Iris pigment epithelial cell (primary cell): ENCODE measurements around the gene GBF1.

Experiments used
- DNase-seq: peaks from one replicate; pipeline ENCODE4 v3.0.0-alpha.2; 2011; ENCODE audit warnings: low read depth

Gene GBF1

GRCh38 chr10:102234888-102235597 is 10.3 kb upstream of the GBF1 start:
- DNase-seq, result no peak

- peak; percentile 34 for DNase-seq
These were observed 9.8 kb upstream of the GBF1 start for GRCh38 chr10:102235598-102235920.

DNA sequence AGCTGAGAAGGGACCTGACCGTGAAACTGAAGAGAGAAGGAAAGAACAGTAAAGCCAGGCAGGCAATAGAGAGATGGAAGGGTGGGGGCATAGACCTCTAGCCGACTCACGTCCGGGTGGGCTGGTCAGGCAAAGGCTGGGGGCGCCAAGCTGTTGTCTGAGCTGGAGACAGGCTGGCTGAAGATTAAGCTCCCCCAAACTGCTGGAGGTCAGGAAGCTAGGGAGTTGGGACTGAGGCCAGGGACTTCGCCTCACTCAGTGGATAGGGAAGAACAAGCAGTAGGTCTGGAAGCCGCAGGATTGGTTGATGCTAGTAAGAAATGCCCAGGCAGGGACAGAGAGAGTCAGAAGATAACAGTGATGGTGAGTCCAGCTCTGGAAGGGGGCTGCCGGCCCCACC is 9.3 kb upstream of the GBF1 start:
- DNase-seq, result no peak

DNA sequence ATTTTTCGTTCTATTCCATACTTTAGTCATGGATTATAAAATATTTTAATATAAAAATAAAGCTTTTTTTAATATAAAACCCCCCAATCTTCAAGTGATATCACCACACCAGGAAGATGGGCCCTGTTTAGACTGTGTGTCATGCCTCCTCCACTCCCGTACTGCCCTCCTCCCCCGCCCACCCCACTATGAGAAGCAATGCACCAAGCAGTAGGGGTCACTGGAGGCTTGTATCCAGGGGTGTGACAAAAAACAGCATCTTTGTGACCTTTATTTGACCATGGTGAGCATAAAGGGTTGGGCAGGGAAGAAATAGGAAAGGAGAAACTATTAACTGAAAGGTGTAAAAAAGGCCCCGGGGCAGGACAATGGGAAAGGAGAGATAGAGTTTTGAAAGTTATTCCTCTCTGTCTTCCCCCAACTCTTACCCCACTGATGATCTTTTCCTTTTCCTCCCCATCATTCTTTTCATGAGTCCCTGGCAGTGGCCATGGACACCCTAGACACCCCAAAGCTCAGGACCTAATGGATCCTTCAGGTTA is 7.5 kb upstream of the GBF1 start:
- no peak for DNase-seq

GRCh38 chr10:102240467-102241031 is 4.8 kb upstream of the GBF1 start:
- DNase-seq, result no peak

- DNase-seq, result no peak
These were observed 4.3 kb upstream of the GBF1 start for GRCh38 chr10:102241032-102241443.

GRCh38 chr10:102241444-102242117 is 3.8 kb upstream of the GBF1 start, which contains the start of gene PITX3:
Gene PITX3 (minus strand): TSS chr10:102241512. CDS start chr10:102232080, 9,432 bp downstream.
- peak; percentile 89 for DNase-seq

GRCh38 chr10:102242118-102242485 is 3.2 kb upstream of the GBF1 start:
- DNase-seq, result no peak

- peak; percentile 83 for DNase-seq
These were observed 2.0 kb upstream of the GBF1 start for GRCh38 chr10:102243309-102243708.

- DNase-seq, result no peak
These were observed 560 bp downstream of the GBF1 start for GRCh38 chr10:102245932-102246251.

DNA sequence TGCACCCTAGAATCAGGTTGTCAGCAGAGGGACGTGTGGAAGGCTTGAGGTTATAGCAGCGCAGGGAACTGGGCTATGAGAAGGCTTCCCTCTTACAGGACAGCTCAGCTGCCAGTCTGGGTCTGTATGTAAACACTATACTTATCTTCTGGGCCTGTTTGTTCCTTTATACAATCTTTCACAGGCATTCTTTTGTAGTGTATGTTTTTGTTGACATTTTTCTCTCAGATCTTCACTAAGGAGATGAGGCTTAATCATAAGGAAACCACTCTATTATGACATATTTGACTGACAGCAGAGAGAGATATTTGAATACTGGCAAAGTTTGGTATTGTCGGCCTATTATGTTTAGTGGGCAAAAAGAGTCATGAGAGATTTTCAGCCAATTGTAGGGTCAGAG is 929 bp downstream of the GBF1 start:
- DNase-seq, result peak; percentile 75

DNA sequence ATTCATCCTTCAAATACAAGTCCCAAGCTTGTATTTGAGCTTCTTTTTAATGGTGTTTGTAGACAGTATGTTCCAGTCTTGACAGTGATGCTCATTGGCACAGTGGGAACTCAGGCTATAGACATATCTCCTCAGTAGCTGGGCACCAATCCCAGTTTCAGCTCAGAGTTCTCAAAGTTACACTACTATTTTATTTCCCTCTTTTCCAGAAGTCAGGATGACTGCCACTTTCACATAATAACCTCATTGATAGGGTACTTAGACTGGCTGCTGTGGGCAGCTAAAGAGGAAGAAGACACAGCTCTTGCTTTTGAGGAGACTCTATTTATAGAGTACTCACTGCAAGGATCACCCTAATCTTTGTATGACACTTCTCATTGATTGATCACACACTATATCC is 2.4 kb downstream of the GBF1 start:
- no peak for DNase-seq

DNA sequence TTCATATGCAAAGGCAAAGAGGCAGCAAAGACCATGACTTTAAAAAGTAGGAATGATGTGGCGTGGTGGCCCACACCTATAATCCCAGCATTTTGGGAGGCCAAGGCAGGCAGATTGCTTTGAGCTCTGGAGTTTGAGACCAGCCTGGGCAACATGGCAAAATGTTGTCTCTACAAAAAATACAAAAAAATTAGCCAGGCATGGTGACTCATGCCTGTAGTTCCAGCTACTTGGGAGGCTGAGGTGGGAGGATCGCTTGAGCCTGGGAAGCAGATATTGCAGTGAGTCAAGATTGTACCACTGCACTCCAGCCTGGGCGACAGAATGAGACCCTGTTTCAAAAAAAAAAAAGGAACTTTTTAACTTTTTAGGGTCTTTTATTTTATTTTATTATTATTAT is 7.2 kb downstream of the GBF1 start:
- peak; percentile 30 for DNase-seq

DNA sequence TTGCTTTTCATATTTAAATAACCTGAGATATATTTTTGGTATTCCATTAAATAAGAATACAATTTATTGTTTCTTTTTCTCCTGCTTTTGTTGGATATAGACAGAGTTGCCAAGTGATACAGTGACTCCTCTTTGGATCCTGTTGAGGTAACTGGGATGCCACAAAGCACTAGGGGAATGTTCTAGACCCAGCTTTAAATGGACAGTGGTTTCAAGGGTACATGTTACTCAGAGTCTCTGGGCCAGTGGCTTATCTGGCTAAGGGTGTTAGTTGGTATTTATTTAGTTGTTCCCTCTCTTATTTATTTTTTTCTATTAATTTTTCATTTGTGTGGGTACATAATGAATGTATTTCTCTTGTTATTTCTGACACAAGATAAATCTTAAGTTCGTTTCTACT is 9.1 kb downstream of the GBF1 start:
- DNase-seq, result no peak

- DNase-seq, result no peak
These were observed 10.1 kb downstream of the GBF1 start for GRCh38 chr10:102255404-102255803.

GRCh38 chr10:102261196-102261595 is 15.9 kb downstream of the GBF1 start:
- DNase-seq, result no peak

DNA sequence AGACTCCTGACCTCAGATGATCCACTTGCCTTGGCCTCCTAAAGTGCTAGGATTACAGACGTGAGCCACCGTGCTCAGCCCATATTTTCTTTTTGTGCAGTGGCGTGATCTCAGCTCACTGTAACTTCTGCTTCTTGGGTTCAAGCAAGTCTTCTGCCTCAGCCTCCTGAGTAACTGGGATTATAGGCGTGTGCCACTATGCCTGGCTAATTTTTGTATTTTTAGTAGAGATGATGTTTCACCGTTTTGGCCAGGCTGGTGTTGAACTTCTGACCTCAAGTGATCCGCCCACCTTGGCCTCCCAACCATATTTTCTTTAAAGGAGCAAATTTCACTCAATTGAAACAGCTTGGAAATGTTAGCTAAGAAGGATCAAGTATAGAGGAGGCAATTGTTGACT is 16.5 kb downstream of the GBF1 start:
- no peak for DNase-seq

- DNase-seq, result peak; percentile 49
These were observed 17.5 kb downstream of the GBF1 start for GRCh38 chr10:102262744-102263370.

GRCh38 chr10:102264371-102264770 is 19.0 kb downstream of the GBF1 start:
- DNase-seq, result no peak

DNA sequence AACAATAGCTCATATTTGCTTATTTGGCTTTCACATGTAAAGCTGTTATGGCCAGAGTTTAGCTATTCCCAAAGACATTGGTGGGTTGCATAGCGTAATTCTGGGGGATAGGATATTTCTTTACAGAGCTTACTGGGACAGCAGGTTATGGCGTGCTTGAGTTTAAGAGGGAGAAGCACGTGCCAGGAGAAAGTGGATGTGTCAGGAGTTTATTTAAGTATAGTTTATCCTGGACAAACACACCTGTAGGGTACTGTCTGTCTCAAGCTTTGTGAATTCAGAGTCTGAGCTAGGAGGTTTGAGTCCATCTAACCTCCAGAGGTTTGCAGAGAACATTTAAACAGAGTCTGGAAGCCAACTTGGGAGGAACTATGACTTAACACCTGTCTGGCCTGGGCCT is 21.3 kb downstream of the GBF1 start:
- no peak for DNase-seq

- peak; percentile 82 for DNase-seq
These were observed 22.4 kb downstream of the GBF1 start for GRCh38 chr10:102267748-102268147.

GRCh38 chr10:102268375-102268888 is 23.1 kb downstream of the GBF1 start:
- DNase-seq, result peak; percentile 48

GRCh38 chr10:102269017-102269416 is 23.7 kb downstream of the GBF1 start:
- DNase-seq, result peak; percentile 18
